ENCODE data around the gene ADCY10. TPM values are rescaled to one million over a fixed set of nuclear protein-coding genes. Genes with fewer than 3 reads are reported as not detected.
"Not testable (repeated sequence)": the region's sequence is repeated elsewhere in the genome, so short reads cannot be mapped to it uniquely, and the experiment has no call there.

Gene ADCY10
- total RNA-seq, 1 donor from 2014 or later, result not detected

DNA sequence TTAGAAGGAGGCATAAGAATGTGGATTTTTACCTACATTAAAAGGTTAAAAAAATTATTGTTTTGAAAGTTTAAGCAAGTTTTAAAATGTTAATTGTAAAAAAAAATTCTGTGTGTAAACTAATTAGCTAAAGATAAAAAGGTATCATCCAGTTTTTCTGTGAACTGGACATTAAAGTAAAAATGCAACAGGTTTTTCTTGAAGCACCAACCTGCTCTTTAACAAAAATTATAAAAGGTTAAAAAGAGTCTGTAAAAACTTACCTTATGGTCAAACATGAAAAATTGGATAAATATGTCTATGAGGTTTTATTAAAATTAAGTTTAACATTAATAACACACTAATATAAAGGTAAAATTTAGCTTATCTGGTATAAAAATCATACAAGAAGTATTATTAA, 48.7 kb downstream of the ADCY10 start:
- H3K27me3 ChIP-seq; H3K27me3 Mint-ChIP-seq (ENCODE audit: insufficient read depth, low read depth); H3K79me2 ChIP-seq (ENCODE audit: low read depth); H3F3A ChIP-seq (ENCODE audit: low read depth); H3K4me3 Mint-ChIP-seq; H3K4me3 ChIP-seq; H3K9me3 Mint-ChIP-seq; H3K27ac Mint-ChIP-seq; H3K9me3 ChIP-seq (ENCODE audit: low read depth); H3K4me2 ChIP-seq; H3K27ac ChIP-seq; H3K36me3 Mint-ChIP-seq; H2AFZ ChIP-seq (replicated peaks); H4K20me1 ChIP-seq (ENCODE audit: low read depth); DNase-seq (ENCODE audit: low spot score); H3K9ac ChIP-seq; H3K36me3 ChIP-seq; H3K4me1 Mint-ChIP-seq: not testable (repeated sequence)
- H3K4me1 ChIP-seq, result peaks cover 12% of the 10 kb centered on the region

DNA sequence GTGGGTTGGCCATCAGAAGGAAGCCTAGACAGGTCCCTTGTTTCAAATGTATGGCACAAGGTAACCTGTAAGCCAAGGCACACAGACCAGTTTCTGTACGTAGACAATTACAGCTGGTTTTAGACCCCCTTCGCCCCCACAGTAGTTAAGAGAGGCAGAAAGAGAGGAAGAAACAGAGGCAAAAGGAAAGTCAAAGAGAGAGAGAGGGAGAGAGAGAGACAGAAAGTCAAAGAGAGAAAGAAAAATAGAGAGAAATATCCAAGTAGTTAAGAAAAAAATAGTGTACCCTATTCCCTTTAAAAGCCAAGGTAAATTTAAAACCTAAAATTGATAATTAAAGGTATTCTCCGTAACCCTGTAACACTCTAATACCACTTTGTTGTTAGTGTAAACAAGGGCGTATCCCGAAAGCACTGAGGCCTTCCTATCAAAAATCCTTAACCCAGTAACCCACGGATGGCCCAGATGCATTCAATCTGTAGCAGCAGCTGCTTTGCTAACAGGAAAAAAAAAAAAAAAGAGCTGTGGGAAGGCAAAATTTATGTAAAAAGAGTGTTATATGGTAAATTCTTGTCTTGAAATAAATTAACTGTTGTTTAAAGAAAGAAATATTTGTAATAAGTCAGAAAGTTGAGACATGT, 49.4 kb downstream of the ADCY10 start:
- Mint-ChIP-seq H3K4me1 (no peaks in the 10 kb centered on the region), H3K27me3 (ENCODE audit: insufficient read depth, low read depth) (peaks cover 4% of the 10 kb centered on the region), H3K27ac (no peak overlapping the region), H3K36me3 (no peaks in the 10 kb centered on the region), H3K4me3 (no peak overlapping the region), H3K9me3 (no peaks in the 10 kb centered on the region)
- DNase-seq (ENCODE audit: low spot score), result no peak
- H3K27ac ChIP-seq, result no peak overlapping the region
- no peaks in the 10 kb centered on the region for H3K79me2 ChIP-seq (ENCODE audit: low read depth)
- no peaks in the 10 kb centered on the region for H3K9me3 ChIP-seq (ENCODE audit: low read depth)
- no peaks in the 10 kb centered on the region for H3K36me3 ChIP-seq
- H3K4me3 ChIP-seq, result no peak overlapping the region
- no peak overlapping the region for H3K4me2 ChIP-seq
- no peaks in the 10 kb centered on the region for H4K20me1 ChIP-seq (ENCODE audit: low read depth)
- no peaks in the 10 kb centered on the region for H3K27me3 ChIP-seq
- H3F3A ChIP-seq (ENCODE audit: low read depth), result no peaks in the 10 kb centered on the region
- H3K4me1 ChIP-seq, result peaks cover 7% of the 10 kb centered on the region
- no peak overlapping the region for H2AFZ ChIP-seq (replicated peaks)
- TF ChIP-seq EZH2phosphoT487 (IDR thresholded peaks at IDR 0.05), result no peak
- TF ChIP-seq CTCF (IDR thresholded peaks at IDR 0.05), result no peak
- H3K9ac ChIP-seq, result no peak overlapping the region

DNA sequence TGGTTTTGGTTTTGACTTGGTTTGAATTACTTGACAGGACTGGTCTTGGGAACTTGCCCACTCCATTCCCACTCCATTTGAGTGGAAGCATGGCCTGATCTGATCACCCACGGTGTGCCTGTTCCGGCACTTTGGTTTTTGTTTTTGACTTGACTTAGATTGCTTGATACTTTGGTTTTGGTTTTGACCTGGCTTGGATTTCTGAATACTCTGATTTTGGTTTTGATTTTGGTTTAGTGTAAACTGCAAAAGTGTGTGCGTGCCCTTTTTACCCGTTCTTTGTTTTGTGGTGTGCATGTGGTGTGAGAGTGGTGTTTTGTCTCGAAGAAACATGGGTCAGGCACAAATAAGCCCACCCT, 50.0 kb downstream of the ADCY10 start:
- DNase-seq (ENCODE audit: low spot score), result no peak
- no peaks in the 10 kb centered on the region for H4K20me1 ChIP-seq (ENCODE audit: low read depth)
- H3K9me3 Mint-ChIP-seq, result no peaks in the 10 kb centered on the region
- no peak overlapping the region for H3K4me3 Mint-ChIP-seq
- no peak overlapping the region for H3K27ac Mint-ChIP-seq
- no peaks in the 10 kb centered on the region for H3K27me3 ChIP-seq
- no peaks in the 10 kb centered on the region for H3K36me3 ChIP-seq
- no peaks in the 10 kb centered on the region for H3K79me2 ChIP-seq (ENCODE audit: low read depth)
- H3K4me3 ChIP-seq, result no peak overlapping the region
- H2AFZ ChIP-seq (replicated peaks), result no peak overlapping the region
- peaks cover 4% of the 10 kb centered on the region for H3K27me3 Mint-ChIP-seq (ENCODE audit: insufficient read depth, low read depth)
- H3K9ac ChIP-seq, result no peak overlapping the region
- H3K4me2 ChIP-seq, result no peak overlapping the region
- no peaks in the 10 kb centered on the region for H3K9me3 ChIP-seq (ENCODE audit: low read depth)
- H3K27ac ChIP-seq, result no peak overlapping the region
- no peaks in the 10 kb centered on the region for H3F3A ChIP-seq (ENCODE audit: low read depth)
- peaks cover 7% of the 10 kb centered on the region for H3K4me1 ChIP-seq
- no peaks in the 10 kb centered on the region for H3K4me1 Mint-ChIP-seq
- TF ChIP-seq EZH2 (IDR thresholded peaks at IDR 0.05), result no peak
- TF ChIP-seq EZH2phosphoT487 (IDR thresholded peaks at IDR 0.05), result no peak
- no peak for TF ChIP-seq CTCF (IDR thresholded peaks at IDR 0.05)
- no peaks in the 10 kb centered on the region for H3K36me3 Mint-ChIP-seq

GRCh38 chr1:167863191-167863920, 50.6 kb downstream of the ADCY10 start:
- not testable (repeated sequence) for H3K4me3 ChIP-seq; H3K4me3 Mint-ChIP-seq; DNase-seq (ENCODE audit: low spot score); H3K4me1 ChIP-seq; H3K27me3 ChIP-seq; H3K4me1 Mint-ChIP-seq; H3F3A ChIP-seq (ENCODE audit: low read depth); H3K27ac Mint-ChIP-seq; H3K4me2 ChIP-seq; H3K9me3 Mint-ChIP-seq; H3K36me3 ChIP-seq; H2AFZ ChIP-seq (replicated peaks); H3K36me3 Mint-ChIP-seq; H3K9me3 ChIP-seq (ENCODE audit: low read depth); H4K20me1 ChIP-seq (ENCODE audit: low read depth); H3K27ac ChIP-seq; H3K27me3 Mint-ChIP-seq (ENCODE audit: insufficient read depth, low read depth); H3K79me2 ChIP-seq (ENCODE audit: low read depth); H3K9ac ChIP-seq
